Neural cell (in vitro differentiated cells): ENCODE measurements around the gene SLX4. TPM values are rescaled to one million over a fixed set of nuclear protein-coding genes. Genes with fewer than 3 reads are reported as not detected.

Source experiments
- H2AFZ ChIP-seq: fragments of 200-600, 300-800 bp; sonication (generic), shearing (Covaris generic); 2 replicates; pipeline ENCODE4 v1.6.0; 2014; ENCODE audit warnings: low read depth, mild to moderate bottlenecking, antibody characterized with exemption, low read length, moderate library complexity
- H3F3A ChIP-seq: fragments of 200-600 bp; shearing (Covaris generic); 2 replicates; pipeline ENCODE4 v1.6.1; 2016; ENCODE audit warnings: mild to moderate bottlenecking, moderate library complexity, mixed read lengths, antibody characterized with exemption, low read length; ENCODE audit not compliant: insufficient read depth, poor library complexity, severe bottlenecking
- H3K27ac ChIP-seq: fragments of 200-600, 300-800 bp; sonication (generic), shearing (Covaris generic); 2 replicates; pipeline ENCODE4 v1.5.1; 2014; ENCODE audit warnings: mild to moderate bottlenecking, low read length, moderate library complexity
- H3K27me3 ChIP-seq: fragments of 300-800, 200-600 bp; sonication (generic), shearing (Covaris generic); 2 replicates; pipeline ENCODE4 v1.6.0; 2014; ENCODE audit warnings: mild to moderate bottlenecking, low read depth, low read length, moderate library complexity; ENCODE audit not compliant: insufficient read depth
- H3K36me3 ChIP-seq: fragments of 300-800, 200-600 bp; sonication (generic), shearing (Covaris generic); 2 replicates; pipeline ENCODE4 v1.5.1; 2014; ENCODE audit warnings: mild to moderate bottlenecking, antibody characterized with exemption, low read length, moderate library complexity; ENCODE audit not compliant: insufficient read depth
- H3K4me2 ChIP-seq: fragments of 300-800, 200-600 bp; sonication (generic), shearing (Covaris generic); 2 replicates; pipeline ENCODE4 v1.6.0; 2014; ENCODE audit warnings: mild to moderate bottlenecking, low read length
- H3K4me3 ChIP-seq: fragments of 300-800, 200-600 bp; sonication (generic), shearing (Covaris generic); 2 replicates; pipeline ENCODE4 v1.5.1; 2014; ENCODE audit warnings: mild to moderate bottlenecking, low read length, moderate library complexity
- H3K79me2 ChIP-seq: fragments of 200-600 bp; shearing (Covaris generic); replicated peaks from 2 replicates; pipeline ENCODE4 v1.6.0; 2014; ENCODE audit warnings: mild to moderate bottlenecking, low read length, moderate library complexity; ENCODE audit not compliant: insufficient read depth
- H3K9ac ChIP-seq: fragments of 300-800, 200-600 bp; sonication (generic), shearing (Covaris generic); 2 replicates; pipeline ENCODE4 v1.6.1; 2016; ENCODE audit warnings: mild to moderate bottlenecking, low read length, mixed read lengths
- H3K9me2 ChIP-seq: fragments of 200-600 bp; shearing (Covaris generic); 2 replicates; pipeline ENCODE4 v1.6.1; 2016; ENCODE audit warnings: mild to moderate bottlenecking, low read length, mixed read lengths; ENCODE audit not compliant: insufficient read depth
- H3K9me3 ChIP-seq: fragments of 200-600, 300-800 bp; sonication (generic), shearing (Covaris generic); 2 replicates; pipeline ENCODE4 v1.6.1; 2016; ENCODE audit warnings: mild to moderate bottlenecking, mixed run types, low read length, moderate library complexity, mixed read lengths
- H4K20me1 ChIP-seq: fragments of 200-600 bp; shearing (Covaris generic); 2 replicates; pipeline ENCODE4 v1.6.1; 2016; ENCODE audit warnings: mild to moderate bottlenecking, mixed run types; ENCODE audit not compliant: insufficient read depth
- EP300 ChIP-seq: fragments of 450-650 bp; conservative IDR thresholded peaks from 2 replicates; pipeline ENCODE4 v1.6.1; 2014; ENCODE audit warnings: antibody characterized with exemption, mild to moderate bottlenecking, moderate library complexity; ENCODE audit not compliant: poor library complexity, severe bottlenecking
- EZH2 ChIP-seq: fragments of 200-600, 300-800 bp; shearing (Covaris generic), sonication (generic); IDR thresholded peaks from 2 replicates; pipeline ENCODE4 v1.6.1; 2014; ENCODE audit warnings: antibody characterized with exemption, low read length, borderline replicate concordance, mild to moderate bottlenecking; ENCODE audit not compliant: insufficient read depth, poor library complexity, severe bottlenecking
- MXI1 ChIP-seq: fragments of 450-650 bp; conservative IDR thresholded peaks from 2 replicates; pipeline ENCODE4 v1.6.1; 2014; ENCODE audit warnings: antibody characterized with exemption, mild to moderate bottlenecking; ENCODE audit not compliant: poor library complexity, severe bottlenecking
- POLR2AphosphoS5 ChIP-seq: IDR thresholded peaks from 2 replicates; pipeline ENCODE4 v1.6.1; 2012
- RAD21 ChIP-seq: fragments of 450-650 bp; conservative IDR thresholded peaks from 2 replicates; pipeline ENCODE4 v1.6.1; 2014; ENCODE audit warnings: antibody characterized with exemption, mild to moderate bottlenecking, moderate library complexity
- SMC3 ChIP-seq: fragments of 450-650 bp; conservative IDR thresholded peaks from 2 replicates; pipeline ENCODE4 v1.6.1; 2014; ENCODE audit warnings: antibody characterized with exemption, mild to moderate bottlenecking, moderate library complexity; ENCODE audit not compliant: poor library complexity
- TAF1 ChIP-seq: IDR thresholded peaks from 2 replicates; pipeline ENCODE4 v1.6.1; 2012; ENCODE audit warnings: low read depth
- polyA plus RNA-seq: library from polyadenylated mRNA; depleted of rRNA; stranded (reverse); fragments of >200 nt; gene quantifications from 2 replicates; pipeline ENCODE4 v1.2.3, GENCODE V29; 2014
- TF ChIP-seq, protein P1 (sequence below): fragments of 450-650 bp; IDR thresholded peaks from 2 replicates; pipeline ENCODE4 v1.5.1; 2014; ENCODE audit warnings: antibody characterized with exemption, mild to moderate bottlenecking, moderate library complexity; ENCODE audit not compliant: poor library complexity, severe bottlenecking
- TF ChIP-seq, protein P2 (sequence below): IDR thresholded peaks from 2 replicates; pipeline ENCODE4 v1.6.1; 2012; ENCODE audit warnings: borderline replicate concordance

SLX4 gene
- polyA plus RNA-seq, 1 donor from 2014 or later, result 2.9 TPM

DNA sequence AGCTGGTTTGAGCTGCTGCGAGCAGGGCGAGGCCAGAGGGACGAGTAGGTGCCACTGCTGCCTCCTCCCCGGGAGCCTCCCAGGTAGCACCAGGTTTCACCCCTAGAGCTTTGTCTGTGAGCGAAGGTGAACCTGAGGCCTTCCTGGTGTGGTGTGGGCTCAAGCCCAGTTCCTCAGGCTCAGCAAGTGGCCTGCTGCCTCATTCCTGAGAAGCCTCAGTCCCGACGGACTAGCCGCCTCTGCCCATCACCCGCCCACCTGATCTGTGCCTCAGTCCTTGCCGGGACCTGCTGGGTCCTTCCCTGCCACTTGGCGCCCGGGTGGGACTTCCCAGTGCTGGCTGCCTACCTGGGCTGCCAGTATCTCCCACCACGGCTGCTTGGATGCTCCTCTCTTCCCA is 35.9 kb downstream of the SLX4 start:
- no peaks in the 10 kb centered on the region for H3K79me2 ChIP-seq
- no peak overlapping the region for H3K27ac ChIP-seq
- no peak overlapping the region for H3K4me3 ChIP-seq
- H3K36me3 ChIP-seq, result no peaks in the 10 kb centered on the region
- H3K9ac ChIP-seq, result no peak overlapping the region
- no peak for TF ChIP-seq SMC3
- TF ChIP-seq, protein P1, sequence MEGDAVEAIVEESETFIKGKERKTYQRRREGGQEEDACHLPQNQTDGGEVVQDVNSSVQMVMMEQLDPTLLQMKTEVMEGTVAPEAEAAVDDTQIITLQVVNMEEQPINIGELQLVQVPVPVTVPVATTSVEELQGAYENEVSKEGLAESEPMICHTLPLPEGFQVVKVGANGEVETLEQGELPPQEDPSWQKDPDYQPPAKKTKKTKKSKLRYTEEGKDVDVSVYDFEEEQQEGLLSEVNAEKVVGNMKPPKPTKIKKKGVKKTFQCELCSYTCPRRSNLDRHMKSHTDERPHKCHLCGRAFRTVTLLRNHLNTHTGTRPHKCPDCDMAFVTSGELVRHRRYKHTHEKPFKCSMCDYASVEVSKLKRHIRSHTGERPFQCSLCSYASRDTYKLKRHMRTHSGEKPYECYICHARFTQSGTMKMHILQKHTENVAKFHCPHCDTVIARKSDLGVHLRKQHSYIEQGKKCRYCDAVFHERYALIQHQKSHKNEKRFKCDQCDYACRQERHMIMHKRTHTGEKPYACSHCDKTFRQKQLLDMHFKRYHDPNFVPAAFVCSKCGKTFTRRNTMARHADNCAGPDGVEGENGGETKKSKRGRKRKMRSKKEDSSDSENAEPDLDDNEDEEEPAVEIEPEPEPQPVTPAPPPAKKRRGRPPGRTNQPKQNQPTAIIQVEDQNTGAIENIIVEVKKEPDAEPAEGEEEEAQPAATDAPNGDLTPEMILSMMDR, result no peak
- TF ChIP-seq MXI1, result no peak
- TF ChIP-seq, protein P2, sequence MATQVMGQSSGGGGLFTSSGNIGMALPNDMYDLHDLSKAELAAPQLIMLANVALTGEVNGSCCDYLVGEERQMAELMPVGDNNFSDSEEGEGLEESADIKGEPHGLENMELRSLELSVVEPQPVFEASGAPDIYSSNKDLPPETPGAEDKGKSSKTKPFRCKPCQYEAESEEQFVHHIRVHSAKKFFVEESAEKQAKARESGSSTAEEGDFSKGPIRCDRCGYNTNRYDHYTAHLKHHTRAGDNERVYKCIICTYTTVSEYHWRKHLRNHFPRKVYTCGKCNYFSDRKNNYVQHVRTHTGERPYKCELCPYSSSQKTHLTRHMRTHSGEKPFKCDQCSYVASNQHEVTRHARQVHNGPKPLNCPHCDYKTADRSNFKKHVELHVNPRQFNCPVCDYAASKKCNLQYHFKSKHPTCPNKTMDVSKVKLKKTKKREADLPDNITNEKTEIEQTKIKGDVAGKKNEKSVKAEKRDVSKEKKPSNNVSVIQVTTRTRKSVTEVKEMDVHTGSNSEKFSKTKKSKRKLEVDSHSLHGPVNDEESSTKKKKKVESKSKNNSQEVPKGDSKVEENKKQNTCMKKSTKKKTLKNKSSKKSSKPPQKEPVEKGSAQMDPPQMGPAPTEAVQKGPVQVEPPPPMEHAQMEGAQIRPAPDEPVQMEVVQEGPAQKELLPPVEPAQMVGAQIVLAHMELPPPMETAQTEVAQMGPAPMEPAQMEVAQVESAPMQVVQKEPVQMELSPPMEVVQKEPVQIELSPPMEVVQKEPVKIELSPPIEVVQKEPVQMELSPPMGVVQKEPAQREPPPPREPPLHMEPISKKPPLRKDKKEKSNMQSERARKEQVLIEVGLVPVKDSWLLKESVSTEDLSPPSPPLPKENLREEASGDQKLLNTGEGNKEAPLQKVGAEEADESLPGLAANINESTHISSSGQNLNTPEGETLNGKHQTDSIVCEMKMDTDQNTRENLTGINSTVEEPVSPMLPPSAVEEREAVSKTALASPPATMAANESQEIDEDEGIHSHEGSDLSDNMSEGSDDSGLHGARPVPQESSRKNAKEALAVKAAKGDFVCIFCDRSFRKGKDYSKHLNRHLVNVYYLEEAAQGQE, result no peak
- TF ChIP-seq RAD21, result no peak
- no peak for TF ChIP-seq EZH2
- no peak for TF ChIP-seq POLR2AphosphoS5
- no peak for TF ChIP-seq TAF1
- TF ChIP-seq EP300, result no peak
- H2AFZ ChIP-seq, result no peak overlapping the region
- H3K9me3 ChIP-seq, result no peaks in the 10 kb centered on the region
- no peak overlapping the region for H3K4me2 ChIP-seq
- H3F3A ChIP-seq, result no peaks in the 10 kb centered on the region
- H3K27me3 ChIP-seq, result no peaks in the 10 kb centered on the region
- H3K9me2 ChIP-seq, result no peaks in the 10 kb centered on the region
- no peaks in the 10 kb centered on the region for H4K20me1 ChIP-seq

DNA sequence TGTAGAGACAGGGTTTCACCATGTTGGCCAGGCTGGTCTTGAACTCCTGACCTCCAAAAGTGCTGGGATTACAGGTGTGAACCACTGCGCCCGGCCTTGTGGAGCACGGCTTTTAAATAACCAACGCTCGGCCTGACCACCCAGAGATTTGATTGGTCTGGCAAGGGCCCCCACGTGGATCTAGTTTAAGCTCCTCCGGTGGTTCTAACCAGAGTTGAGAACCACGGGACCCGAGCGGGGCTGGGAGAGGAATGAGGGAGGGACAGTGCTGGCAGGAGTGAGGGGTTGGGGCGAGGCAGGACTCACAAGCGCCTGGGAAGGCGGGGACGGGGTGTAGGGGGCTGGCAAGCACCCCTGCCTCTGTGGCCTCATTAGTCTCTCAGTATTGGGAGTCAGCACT is 37.2 kb downstream of the SLX4 start:
- no peak for TF ChIP-seq EP300
- no peak for TF ChIP-seq EZH2
- no peak for TF ChIP-seq RAD21
- TF ChIP-seq, protein P1, result no peak
- TF ChIP-seq SMC3, result no peak
- no peak for TF ChIP-seq TAF1
- no peak for TF ChIP-seq MXI1
- no peak for TF ChIP-seq POLR2AphosphoS5
- TF ChIP-seq, protein P2, result no peak
- Histone ChIP-seq H2AFZ (no peak overlapping the region), H3K36me3 (no peaks in the 10 kb centered on the region), H3K79me2 (no peaks in the 10 kb centered on the region), H3K9me2 (no peaks in the 10 kb centered on the region), H3K9me3 (no peaks in the 10 kb centered on the region), H3K9ac (no peak overlapping the region), H3K27ac (no peak overlapping the region), H3K4me3 (no peak overlapping the region), H3K27me3 (no peaks in the 10 kb centered on the region), H3F3A (no peaks in the 10 kb centered on the region), H4K20me1 (no peaks in the 10 kb centered on the region), H3K4me2 (no peak overlapping the region)
